22Rv1 (cell line): ENCODE results near the gene MSI2.

Source experiments
- H3K27ac ChIP-seq: fragments of 450-650 bp; 2 replicates; pipeline ENCODE4 v1.5.1; 2017
- CTCF ChIP-seq: fragments of 450-650 bp; IDR thresholded peaks from 2 replicates; pipeline ENCODE4 v1.5.1; 2017; ENCODE audit warnings: mild to moderate bottlenecking
- ZFX ChIP-seq: fragments of 450-650 bp; IDR thresholded peaks from 2 replicates; pipeline ENCODE4 v1.6.1; 2017; ENCODE audit warnings: antibody characterized with exemption, borderline replicate concordance

The MSI2 gene

GRCh38 chr17:57701124-57701523, 444.8 kb downstream of the MSI2 start:
- no peak for TF ChIP-seq CTCF
- no peak for TF ChIP-seq ZFX
- no peak overlapping the region for H3K27ac ChIP-seq

DNA sequence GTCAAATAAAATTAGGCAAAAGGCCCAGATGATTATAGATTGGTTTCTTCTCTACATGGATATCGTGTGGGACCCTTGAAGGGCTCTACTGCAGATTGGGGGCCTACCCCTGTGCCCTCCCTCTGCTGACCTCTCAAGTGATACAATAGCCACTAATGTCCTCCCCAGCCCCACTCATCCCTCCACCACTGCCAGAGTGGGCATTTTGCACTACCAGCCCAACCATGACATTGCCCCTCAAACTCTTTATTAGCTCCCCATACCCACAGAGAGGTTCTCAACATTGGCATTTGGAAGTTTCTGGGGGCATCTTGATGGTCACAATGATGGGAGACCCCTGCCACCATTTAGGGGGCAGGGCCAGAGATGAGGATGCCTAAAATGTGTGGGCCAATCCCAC, 446.9 kb downstream of the MSI2 start:
- TF ChIP-seq CTCF: no peak
- no peak overlapping the region for H3K27ac ChIP-seq

- no peak overlapping the region for H3K27ac ChIP-seq
- no peak for TF ChIP-seq ZFX
- no peak for TF ChIP-seq CTCF
These were observed 448.1 kb downstream of the MSI2 start for GRCh38 chr17:57704448-57704847.

- TF ChIP-seq CTCF (no peak), ZFX (no peak)
- H3K27ac ChIP-seq: no peak overlapping the region
These were observed 449.8 kb downstream of the MSI2 start for GRCh38 chr17:57705921-57706695.

GRCh38 chr17:57706761-57707160, 450.4 kb downstream of the MSI2 start:
- TF ChIP-seq ZFX (no peak), CTCF (no peak)
- no peak overlapping the region for H3K27ac ChIP-seq

GRCh38 chr17:57707892-57708291, 451.6 kb downstream of the MSI2 start:
- no peak for TF ChIP-seq ZFX
- TF ChIP-seq CTCF: no peak
- H3K27ac ChIP-seq: no peak overlapping the region

- H3K27ac ChIP-seq: no peak overlapping the region
- TF ChIP-seq ZFX: no peak
- TF ChIP-seq CTCF: no peak
These were observed 452.1 kb downstream of the MSI2 start for GRCh38 chr17:57708410-57708809.
